Stimulated activated CD8-positive, alpha-beta memory T cell treated with anti-CD3 and anti-CD28 coated beads, Interleukin-7, amount 100 ng/mL, for 48 hours (primary cell): ENCODE measurements around the gene RBKS.

Source experiments
- DNase-seq, 2 donors: peaks; one replicate each; pipeline ENCODE4 v3.0.0-alpha.2; 2020; ENCODE audit warnings: low read depth in 1 of 2; ENCODE audit errors: extremely low read depth in 1 of 2

The RBKS gene

GRCh38 chr2:27803046-27803445 lies 87.1 kb downstream of the RBKS start:
- no peak for DNase-seq

DNA sequence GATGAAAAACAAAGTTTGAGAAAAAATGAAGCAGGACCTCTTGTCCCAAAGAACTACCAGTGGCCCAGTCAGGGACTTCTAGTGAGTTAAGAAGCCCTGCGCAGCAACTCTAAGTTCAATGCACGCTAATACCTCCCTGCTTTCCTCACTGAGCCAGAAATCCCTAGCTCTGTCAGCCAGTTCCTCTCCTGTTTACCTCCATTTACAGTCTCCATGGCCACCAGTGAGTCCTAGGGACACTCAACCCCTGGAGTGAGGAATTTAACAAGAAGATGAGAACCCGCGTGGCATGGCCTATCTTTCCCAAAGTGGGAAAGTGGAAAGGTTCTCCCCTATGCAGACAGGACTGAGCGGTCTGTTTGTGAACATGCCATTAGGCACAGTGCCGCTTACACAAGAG lies 87.6 kb downstream of the RBKS start:
- no peak for DNase-seq

DNA sequence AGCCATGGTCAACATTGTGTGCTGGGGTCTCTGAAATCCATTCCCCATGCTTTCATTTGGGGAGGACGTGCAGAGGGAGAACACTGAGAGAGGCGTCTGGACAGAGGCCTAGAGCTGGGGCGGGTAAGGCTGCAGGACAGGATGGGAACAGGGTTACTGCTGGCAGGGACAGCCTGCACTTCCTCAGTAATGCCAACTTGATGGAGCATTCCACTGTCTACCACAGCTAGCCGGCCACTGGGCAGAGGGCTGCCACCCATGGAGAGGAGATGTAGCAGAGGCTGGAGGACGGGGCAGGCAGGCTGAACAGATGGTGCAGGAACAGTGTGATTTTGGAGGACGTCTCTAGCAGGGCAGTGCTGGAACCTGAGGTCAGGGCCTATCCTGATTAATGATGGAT lies 89.3 kb downstream of the RBKS start:
- DNase-seq = no peak

- DNase-seq = no peak
Measured at GRCh38 chr2:27799646-27800010, 90.6 kb downstream of the RBKS start.

- DNase-seq = no peak
Measured at GRCh38 chr2:27798948-27799645, 91.1 kb downstream of the RBKS start.

- DNase-seq = no peak
Measured at GRCh38 chr2:27798486-27798885, 91.7 kb downstream of the RBKS start.

GRCh38 chr2:27797841-27798240 lies 92.3 kb downstream of the RBKS start:
- no peak for DNase-seq

DNA sequence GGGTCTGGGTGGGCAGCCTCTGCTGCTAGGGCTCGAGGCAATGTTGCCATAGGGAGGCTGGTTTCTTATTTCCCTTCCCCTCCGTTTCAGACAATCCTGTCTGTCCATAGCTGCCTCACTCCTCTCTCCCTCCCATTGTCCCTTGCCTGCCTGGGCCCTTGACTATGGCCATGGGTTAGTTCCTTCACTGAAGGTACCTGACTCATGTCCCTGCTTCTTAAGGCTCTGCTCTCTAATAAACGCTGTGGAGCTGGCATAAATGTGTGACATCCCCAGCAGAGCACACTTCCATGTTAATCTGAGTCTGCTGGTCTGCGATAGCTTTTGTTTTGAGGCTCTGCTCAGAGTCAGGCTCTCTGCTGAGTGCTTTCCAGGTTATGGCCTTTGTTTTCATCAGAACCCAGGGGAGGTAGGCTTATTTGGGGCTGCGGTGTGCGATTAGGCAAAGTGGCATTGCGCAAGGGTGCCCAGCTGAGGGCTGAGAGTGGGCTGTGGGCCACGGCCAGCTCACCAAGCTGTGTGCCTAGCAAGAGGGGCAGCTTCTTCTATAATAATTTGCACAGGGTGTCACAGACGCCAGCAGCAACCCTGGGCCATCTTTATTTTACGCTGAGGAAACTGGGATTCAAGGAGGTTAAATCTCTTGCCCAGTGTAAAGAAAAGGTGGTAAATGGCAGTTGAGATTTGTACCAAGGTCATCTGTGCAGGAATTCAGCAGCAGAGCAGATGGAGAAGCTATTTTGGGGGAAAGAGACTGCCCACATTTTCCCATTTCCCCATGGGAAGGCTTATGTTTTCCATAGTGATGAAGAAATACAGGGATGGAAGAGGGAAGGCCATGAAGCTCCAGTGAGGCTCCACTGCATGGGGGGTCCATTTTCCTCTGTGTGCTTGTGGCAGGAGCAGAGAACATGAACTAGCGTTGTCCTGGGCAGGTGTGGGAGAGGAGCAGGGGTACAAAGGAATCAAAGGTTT lies 93.1 kb downstream of the RBKS start:
- no peak for DNase-seq

DNA sequence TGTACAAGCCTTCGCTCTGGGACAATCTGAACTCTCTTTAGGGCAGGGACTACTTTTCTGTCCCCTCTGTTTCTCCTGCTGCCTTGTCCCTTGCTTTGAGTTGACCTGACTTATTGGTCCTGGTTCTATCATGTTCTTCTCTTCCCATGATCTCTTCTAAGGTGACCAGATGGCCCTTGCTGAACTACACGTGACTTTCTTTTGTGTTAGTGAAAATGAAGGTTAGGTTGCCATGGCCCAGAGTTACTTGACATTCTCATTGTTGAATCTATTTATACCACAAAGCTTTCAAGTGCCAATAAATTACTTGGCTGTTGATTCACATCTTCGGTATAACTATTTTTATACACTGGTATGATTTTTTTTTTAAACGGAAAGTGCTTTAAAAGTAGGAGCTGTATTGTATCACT lies 94.3 kb downstream of the RBKS start:
- DNase-seq = no peak

DNA sequence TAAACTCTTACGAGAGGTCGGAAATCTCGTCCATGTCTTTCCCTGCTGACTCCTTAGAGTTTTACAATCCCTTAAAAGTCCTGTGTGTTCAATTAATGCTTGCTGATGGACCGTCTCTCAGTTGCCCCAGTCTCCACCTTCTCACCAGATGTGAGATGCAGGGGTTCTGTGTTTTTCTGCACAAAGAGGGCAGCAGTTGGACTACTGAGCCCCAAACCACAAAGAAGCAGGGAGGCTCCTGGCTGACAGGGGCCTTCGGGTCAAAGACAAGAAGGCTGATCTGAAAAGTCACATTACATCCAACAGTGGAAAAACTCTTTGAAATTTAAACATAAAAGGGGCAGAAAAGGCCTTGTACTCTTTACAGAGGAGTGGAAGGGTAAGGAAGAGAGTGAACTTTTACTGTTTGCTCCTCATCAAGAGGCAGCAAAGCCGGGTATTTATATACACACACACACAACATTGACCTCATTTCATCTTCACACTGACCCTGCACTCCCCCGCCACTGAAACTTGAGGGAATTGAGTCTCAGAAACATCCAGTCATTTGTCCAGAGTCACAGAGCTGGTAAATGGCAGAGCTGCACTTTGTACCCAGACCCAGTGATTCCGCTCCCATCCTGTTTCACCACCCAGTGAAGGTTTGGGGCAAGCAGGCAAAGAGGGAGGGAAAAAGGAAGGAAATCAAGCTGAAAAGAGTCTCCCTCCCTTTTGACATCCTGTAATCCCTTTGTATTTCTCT lies 94.9 kb downstream of the RBKS start:
- no peak for DNase-seq

DNA sequence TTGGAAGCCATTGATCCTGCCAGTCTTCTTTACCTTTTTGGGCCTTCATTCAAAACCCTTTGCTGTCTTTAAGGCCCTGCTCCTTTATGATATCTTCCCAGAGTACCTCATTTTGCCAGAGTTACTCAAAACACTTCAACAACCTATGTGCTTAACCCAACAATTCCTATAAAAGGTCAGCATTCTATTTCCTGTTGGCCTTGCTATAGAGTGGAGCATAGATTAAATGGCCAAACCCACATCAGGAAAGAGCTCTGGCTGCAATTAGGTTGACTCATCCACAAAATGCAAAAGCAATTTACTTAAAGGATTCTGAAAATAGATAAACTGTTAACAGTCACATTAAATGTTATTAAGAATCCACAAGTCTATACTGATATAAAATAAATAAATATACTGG lies 97.4 kb downstream of the RBKS start:
- DNase-seq = no peak

DNA sequence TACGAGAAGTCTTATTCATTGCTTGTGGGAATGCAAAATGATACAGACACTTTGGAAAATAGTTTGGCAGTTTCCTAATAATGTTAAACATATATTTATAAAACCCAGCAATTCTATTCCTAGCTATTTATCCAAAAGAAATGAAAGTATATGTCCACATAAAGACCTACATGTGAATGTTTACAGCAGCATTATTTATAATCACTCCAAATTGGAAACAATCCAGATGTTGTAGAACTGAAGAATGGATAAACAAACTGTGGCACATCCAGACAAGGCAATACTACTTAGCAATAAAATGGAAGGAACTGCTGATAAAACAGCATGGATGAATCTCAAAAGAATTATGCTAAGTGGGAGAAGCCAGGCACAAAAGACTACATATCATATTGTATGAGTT lies 99.4 kb downstream of the RBKS start:
- no peak for DNase-seq

- DNase-seq = no peak
Measured at GRCh38 chr2:27782701-27783100, 107.5 kb downstream of the RBKS start.

DNA sequence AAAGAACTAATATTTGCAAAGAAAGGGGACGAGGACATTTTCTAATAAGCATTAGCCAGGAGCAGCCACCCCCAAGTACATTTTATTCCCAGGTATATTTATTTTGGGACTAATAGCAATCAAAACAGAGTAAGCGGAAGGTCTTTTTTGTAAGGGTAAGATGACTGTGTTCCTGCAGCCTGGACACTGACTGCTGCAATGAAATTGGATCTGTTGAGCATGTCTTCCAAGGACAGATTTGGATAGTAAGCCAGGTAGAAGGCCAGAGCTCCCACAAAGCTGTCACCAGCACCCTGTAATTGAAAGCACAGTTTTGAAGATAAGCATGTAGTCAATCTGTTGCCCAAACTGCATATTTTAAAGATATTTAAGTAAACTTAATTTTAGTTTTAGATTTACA lies 108.7 kb downstream of the RBKS start:
- no peak for DNase-seq

GRCh38 chr2:27779417-27780055 lies 110.7 kb downstream of the RBKS start:
- no peak for DNase-seq

GRCh38 chr2:27776696-27777095 lies 113.5 kb downstream of the RBKS start:
- no peak for DNase-seq

- DNase-seq = no peak
Measured at GRCh38 chr2:27776097-27776496, 114.1 kb downstream of the RBKS start.

- DNase-seq = no peak
Measured at GRCh38 chr2:27773959-27774358, 116.2 kb downstream of the RBKS start.

DNA sequence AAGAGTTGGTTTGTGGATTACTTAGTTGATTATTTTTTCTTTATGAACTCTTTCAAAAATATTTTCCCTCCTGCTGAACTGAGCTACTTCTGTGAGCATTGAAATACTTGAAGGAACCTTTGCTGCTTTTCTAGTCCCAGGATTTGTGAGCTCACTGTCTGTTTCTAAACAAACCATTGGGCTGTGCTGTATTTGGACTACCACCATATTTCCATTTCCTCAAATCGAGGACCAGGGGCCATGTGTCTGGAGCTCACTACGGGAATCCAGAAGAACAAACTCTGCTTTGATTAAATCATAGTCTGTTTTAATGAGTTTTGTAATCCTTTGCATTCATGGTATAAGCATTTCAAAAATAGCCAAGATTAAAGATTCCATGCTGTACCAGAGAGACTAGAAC lies 117.4 kb downstream of the RBKS start:
- no peak for DNase-seq

DNA sequence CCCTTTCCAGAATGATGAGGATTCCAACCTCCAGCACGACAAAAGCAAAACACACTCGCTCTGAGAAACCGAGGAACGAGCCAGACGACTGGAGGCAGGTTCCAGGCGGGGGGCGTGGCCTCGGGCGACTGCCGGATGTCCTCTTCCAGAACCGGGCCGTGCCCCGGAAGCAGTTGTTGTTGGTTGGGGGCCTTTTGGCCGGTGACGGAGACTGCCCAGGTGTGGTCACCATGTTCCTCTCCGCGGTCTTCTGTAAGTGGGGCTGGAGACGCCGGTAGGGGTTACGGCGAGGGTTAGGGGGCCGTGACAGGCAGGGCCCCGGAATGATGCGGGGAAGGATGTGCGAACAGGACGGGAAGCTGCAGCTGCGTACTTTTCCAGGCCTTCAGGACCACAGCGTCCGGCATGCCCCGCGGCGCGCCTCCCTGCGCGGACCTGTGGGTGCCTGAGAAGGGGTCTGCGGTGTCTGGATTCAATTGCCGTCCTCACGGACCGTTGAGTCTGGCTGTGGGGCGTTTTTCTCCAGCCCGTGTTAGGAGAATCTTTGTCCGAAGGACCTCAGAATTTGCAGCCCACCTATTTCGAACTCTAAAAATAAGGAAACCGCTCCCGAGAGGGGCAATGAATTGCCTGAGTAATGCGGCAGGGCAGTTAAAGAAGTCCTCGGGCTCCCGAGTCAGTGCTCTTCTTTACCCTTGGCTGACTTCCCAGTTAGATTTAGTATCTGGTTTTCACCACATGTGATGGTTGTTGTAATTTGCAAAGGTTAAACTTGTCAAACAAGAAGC lies 118.4 kb downstream of the RBKS start, which contains the start of gene MRPL33:
MRPL33 (plus strand) TSS at position 172 of the 788 bp plus-strand sequence; CDS start at position 231, 59 bp downstream.
- DNase-seq = peak; percentile 86 to 90
